NCI-H2196 (cell line): ENCODE measurements around the gene CCNK.
A peak's percentile ranks its signal among the peaks of the same experiment; 100 is the strongest.

Experiments used
- DNase-seq: peaks from one replicate; lab custom pipeline; 2025; ENCODE audit not compliant: unreplicated experiment; lab: John Stamatoyannopoulos, UW

Gene CCNK

GRCh38 chr14:99480917-99481744 lies at the start of gene CCNK:
TSS of gene CCNK (plus strand) at chr14:99481409. CDS start at chr14:99492678, 11,269 bp downstream.
- peak; percentile 94 for DNase-seq

DNA sequence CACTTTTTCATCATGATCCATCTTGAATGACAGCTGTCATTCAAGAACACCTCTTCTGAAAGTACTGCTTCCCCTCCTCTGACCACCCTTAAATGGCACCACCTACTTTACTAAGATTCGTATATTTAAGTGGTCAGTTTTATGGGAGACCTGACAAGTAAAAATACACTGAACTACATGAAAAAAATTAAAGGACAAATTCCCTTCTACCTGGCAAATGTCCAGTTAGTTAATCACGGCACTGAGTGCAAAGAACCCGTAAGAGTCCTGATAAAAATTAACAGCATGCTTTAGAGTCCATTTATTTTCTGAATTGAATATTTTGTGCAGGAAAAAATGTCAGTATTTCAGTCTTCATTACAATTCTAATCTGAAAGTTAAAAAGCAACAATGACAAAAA lies 49.2 kb upstream of the CCNK start:
- no peak for DNase-seq

- no peak for DNase-seq
Observed at GRCh38 chr14:99432485-99432884, 48.7 kb upstream of the CCNK start.

GRCh38 chr14:99435327-99435726 lies 45.9 kb upstream of the CCNK start:
- no peak for DNase-seq

DNA sequence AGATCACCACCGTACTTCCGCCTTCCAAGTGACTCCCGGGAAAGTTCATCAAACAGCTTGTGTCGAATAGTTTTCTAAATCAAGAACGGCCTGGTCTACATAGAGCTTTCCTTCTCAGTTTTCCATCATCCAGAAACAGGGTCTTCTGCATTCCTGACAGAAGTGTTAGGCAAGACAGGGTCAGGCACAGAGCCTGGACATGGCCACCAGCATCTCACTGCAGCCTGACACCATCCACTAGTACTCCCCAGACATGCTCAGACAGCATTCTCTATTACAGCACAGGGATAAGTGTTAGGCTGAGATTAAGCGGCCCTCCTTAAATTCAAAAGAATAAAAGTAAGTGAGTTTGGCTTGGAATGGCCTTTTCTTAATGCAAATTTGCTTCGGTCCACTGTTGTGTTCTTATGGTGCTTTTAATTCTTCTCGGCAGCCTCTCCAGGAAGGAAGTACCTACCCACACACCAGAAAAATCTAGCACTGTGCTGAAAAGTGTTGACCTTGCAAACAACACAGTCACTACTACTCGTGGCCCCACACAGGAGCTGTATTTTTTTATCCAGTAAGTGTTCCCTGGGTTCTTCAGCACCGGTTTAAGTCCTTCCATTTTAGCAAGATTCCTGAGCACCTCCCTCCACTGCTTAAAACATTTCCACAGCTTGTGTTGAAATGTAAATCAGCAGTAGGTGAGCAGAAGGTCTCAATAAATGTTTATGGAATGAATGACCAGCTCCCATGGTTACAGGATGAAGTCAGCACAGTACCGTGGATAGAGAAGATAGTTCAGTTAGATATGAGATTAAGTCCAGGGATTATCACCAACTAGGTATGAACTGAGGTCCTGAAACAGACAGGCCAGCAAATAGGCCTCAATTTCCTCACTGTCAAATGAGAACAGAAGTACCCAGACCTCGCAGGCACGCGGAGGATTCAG lies 44.7 kb upstream of the CCNK start:
- no peak for DNase-seq

GRCh38 chr14:99437706-99438105 lies 43.5 kb upstream of the CCNK start:
- DNase-seq = no peak

DNA sequence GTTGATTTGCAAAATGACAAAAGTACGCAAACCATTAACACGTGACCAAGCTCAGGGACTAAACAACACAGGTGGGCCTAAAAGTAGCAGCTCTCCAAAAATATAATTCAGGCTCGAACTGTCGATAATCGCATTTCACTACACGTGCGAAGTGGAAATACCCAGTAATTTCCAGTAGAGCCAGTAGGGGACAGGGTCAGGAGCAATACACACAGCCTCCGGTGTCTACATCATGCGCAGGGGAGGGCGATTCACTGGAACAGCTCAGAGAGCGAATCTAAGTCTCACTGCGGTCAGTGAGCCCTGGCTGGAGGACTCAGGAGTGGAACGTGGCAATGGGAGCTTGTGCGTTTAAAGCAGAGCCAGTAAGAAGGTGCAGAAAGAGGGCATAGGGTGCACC lies 40.9 kb upstream of the CCNK start:
- no peak for DNase-seq

DNA sequence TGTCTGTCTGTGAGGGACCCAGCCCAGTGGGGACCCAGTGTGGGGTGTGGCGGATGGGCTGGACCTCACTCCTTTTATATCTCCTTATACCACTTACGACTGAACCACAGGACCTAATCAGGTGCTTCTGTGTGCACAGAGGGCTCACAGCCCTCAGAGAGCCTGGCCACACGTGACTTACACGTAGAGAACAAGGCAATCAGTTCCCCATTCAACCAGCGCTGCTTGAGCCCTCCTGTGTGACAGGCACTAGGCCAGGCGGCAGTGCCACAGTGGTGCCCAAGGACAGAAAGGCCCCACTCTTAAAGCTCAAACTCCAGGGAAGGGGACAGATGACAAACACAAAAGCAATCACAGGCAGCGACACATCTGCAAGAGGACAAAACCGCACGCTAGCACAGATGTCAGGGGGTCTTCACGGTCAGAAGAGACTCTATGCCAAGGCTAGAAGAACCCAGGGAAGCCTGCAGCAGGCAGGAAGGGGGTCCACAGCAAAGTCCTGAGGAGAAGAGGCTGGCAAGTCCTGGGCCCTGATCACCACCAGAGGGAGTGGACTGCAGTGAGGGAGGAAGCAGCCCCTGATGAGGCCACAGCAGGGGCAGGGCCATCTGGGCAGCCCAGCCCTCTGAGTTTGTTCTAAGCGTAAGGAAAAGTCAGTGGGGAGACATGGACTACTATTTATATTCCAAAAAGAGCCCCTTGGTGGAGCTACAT lies 39.9 kb upstream of the CCNK start:
- no peak for DNase-seq

GRCh38 chr14:99441918-99442317 lies 39.3 kb upstream of the CCNK start:
- DNase-seq = no peak

- DNase-seq = no peak
Observed at GRCh38 chr14:99445931-99446330, 35.3 kb upstream of the CCNK start.

GRCh38 chr14:99447739-99448138 lies 33.5 kb upstream of the CCNK start:
- DNase-seq = no peak

- DNase-seq = no peak
Observed at GRCh38 chr14:99450266-99450665, 30.9 kb upstream of the CCNK start.

GRCh38 chr14:99451234-99451633 lies 30.0 kb upstream of the CCNK start:
- no peak for DNase-seq

- no peak for DNase-seq
Observed at GRCh38 chr14:99452968-99453367, 28.2 kb upstream of the CCNK start.

GRCh38 chr14:99454246-99454645 lies 27.0 kb upstream of the CCNK start:
- DNase-seq = no peak

DNA sequence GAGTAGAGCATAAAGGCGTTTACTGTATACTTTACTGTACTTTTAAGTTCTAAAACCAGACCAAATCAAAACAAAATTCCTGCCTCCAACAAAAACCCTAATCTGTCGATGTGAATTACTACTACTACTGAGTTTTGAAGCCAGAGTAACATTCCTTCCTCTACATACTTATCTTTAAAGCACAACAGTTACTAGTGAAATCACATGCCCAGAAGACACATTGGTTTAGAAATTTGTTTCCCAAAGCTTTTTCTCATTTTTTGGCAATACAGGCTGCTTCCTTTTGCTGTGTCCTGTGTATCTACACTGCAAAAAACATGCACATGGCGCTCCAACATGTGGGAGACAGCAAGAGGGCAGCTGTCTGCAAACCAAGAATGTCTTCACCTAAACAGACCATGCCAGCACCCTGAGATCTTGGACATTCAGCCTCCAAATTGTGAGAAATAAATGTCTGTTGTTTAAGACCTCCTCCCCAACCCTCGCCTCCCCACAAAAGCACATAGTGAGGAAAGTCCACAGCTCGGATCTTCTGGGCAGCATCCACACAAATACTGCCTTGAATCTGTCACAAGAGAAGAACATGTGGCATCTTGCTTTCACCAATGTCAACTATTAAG lies 21.6 kb upstream of the CCNK start:
- no peak for DNase-seq

DNA sequence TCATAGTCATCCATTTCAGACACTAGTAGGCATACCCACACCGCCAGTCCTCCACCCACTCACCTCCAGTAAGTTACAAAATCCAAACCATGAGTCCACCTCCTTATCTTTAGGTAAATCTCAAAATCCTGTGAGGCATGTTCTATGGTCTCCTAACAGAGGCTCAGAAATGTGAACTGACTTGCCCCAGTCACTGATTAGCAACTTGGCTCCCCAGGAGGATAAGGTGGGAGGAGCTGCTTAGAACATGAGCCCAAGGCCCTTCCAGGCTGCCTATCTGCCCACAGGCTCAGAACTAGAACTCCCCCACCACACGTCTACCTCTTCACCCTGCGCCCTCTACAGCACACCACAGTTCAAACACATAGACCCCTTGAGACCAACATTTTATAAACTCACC lies 20.4 kb upstream of the CCNK start:
- DNase-seq = no peak

GRCh38 chr14:99461411-99462085 lies 19.7 kb upstream of the CCNK start:
- no peak for DNase-seq

DNA sequence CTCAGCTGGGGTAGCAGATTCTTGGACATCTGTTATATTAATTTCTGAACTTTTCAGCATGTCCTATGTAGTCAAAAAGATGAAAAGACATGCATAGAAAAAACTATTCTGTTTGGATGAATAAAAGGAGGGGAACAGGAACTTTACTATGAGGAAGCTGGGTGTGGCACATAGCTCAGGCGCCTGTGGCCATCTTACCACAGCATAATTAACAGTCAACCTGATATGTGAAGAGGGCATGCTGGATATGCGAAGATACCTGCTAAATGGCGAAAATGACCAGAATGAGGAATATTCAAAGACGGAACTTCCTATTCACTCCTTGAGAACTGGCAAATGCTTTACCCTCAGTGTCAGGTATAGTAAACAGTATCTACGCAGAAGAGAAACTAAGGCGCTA lies 19.0 kb upstream of the CCNK start:
- DNase-seq = no peak

DNA sequence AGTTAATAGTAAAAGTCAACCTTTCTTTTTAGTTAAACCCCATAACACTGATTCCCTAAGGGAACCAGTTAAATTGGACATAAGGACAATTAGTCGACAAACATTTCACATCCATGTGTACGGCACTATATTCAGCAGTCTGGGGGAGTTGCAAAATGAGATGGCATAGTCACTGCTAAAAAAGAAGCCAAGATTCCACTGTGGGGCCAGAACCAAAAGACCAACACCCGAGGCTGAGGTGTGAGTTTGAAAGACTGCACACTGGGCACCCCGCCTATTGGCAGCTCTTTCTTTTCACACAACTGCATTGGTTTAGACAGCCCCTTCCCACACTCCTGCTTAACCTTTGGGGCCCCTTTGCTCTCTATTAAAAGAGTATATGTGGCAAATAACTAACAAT lies 17.2 kb upstream of the CCNK start:
- DNase-seq = no peak
